GM12878 (cell line): Measurements from ENCODE around the gene ARHGDIG. TPM values are rescaled to one million over a fixed set of nuclear protein-coding genes. Genes with fewer than 3 reads are reported as not detected.

Source experiments
- ATAC-seq: fragments of 200-7000 bp; cut with Tn5 transposase; 3 replicates; pipeline ENCODE4 v1.9.1; 2020; ENCODE audit warnings: mild to moderate bottlenecking, moderate library complexity
- BruUV-seq: library from RNA; stranded (reverse); fragments of 400-500 nt; replicated peaks from 2 replicates; lab custom pipeline; 2021; lab: Mats Ljungman, UMichigan
- CTCF ChIA-PET: fragments of 300-600 bp; sonication (Branson Sonifier 250); formaldehyde crosslinking; extraction: SDS; loops from one replicate; lab custom pipeline; 2021; ENCODE audit warnings: inconsistent platforms; lab: Yijun Ruan, JAX
- POLR2A ChIA-PET: fragments of 350-600 bp; formaldehyde crosslinking; extraction: SDS; loops from one replicate; lab custom pipeline; 2021; ENCODE audit warnings: inconsistent platforms; lab: Charles Lee
- RAD21 ChIA-PET: fragments of 300-600 bp; sonication (Branson Sonifier 250); formaldehyde crosslinking; loops from one replicate; lab custom pipeline; 2023; ENCODE audit warnings: antibody characterized with exemption; ENCODE audit not compliant: unreplicated experiment; lab: Charles Lee
- SMC1A ChIA-PET: fragments of 300-600 bp; sonication (Branson Sonifier 250); formaldehyde crosslinking; loops from one replicate; lab custom pipeline; 2023; ENCODE audit not compliant: unreplicated experiment, uncharacterized antibody; lab: Charles Lee
- DNase-seq: peaks from one replicate; pipeline ENCODE4 v3.0.0-alpha.2; 2011; ENCODE audit warnings: low read depth, low spot score
- FAIRE-seq: peaks from 3 replicates; lab custom pipeline; 2011; peaks lifted over from hg19 to GRCh38; lab: Jason Lieb, UNC
- H2AFZ ChIP-seq: 2 replicates; pipeline ENCODE4 v1.6.0; 2011; ENCODE audit warnings: low read depth, low read length, control low read depth; ENCODE audit not compliant: control insufficient read depth
- H3K27ac ChIP-seq: 2 replicates; pipeline ENCODE4 v1.5.1; 2011; ENCODE audit warnings: control low read depth; ENCODE audit not compliant: control insufficient read depth, insufficient read depth
- H3K27me3 ChIP-seq, 2 experiments: replicated peaks in 1 of 2; 2 replicates each; pipeline versions ENCODE4 v1.6.0 to v1.6.1; 2011; ENCODE audit warnings: low read length in 1 of 2; ENCODE audit not compliant: control insufficient read depth in 2 of 2, insufficient read depth in 2 of 2
- H3K36me3 ChIP-seq, 2 experiments: 2 replicates each; pipeline ENCODE4 v1.5.1; 2011; ENCODE audit warnings: low read length in 1 of 2; ENCODE audit not compliant: control insufficient read depth in 2 of 2, insufficient read depth in 2 of 2
- H3K4me1 ChIP-seq: 2 replicates; pipeline ENCODE4 v1.6.1; 2011; ENCODE audit warnings: mild to moderate bottlenecking, low read length, moderate library complexity, mixed read lengths; ENCODE audit not compliant: control insufficient read depth, insufficient read depth
- H3K4me2 ChIP-seq: 2 replicates; pipeline ENCODE4 v1.6.0; 2011; ENCODE audit warnings: control low read depth; ENCODE audit not compliant: control insufficient read depth, insufficient read depth
- H3K4me3 ChIP-seq: fragments of 200-600 bp; sonication (generic); 2 replicates; pipeline ENCODE4 v1.5.1; 2016
- H3K79me2 ChIP-seq: 2 replicates; pipeline ENCODE4 v1.6.0; 2011; ENCODE audit warnings: low read length; ENCODE audit not compliant: control insufficient read depth, insufficient read depth
- H3K9ac ChIP-seq: 2 replicates; pipeline ENCODE4 v1.8.0; 2011; ENCODE audit warnings: low read length, control low read depth, mixed read lengths; ENCODE audit not compliant: control insufficient read depth, insufficient read depth
- H3K9me3 ChIP-seq: replicated peaks from 3 replicates; pipeline ENCODE4 v1.5.1; 2011; ENCODE audit warnings: mild to moderate bottlenecking, low read length; ENCODE audit not compliant: control insufficient read depth, insufficient read depth
- H4K20me1 ChIP-seq: 2 replicates; pipeline ENCODE4 v1.6.0; 2011; ENCODE audit not compliant: control insufficient read depth, insufficient read depth
- BHLHE40 ChIP-seq, 2 experiments: fragments of 450-650 bp in 1 of 2; IDR thresholded peaks; 2 replicates each; pipeline ENCODE4 v1.6.1; 2011 to 2017; ENCODE audit warnings: low read depth in 2 of 2, borderline replicate concordance in 1 of 2, improper control_type of control experiment in 1 of 2, low read length in 1 of 2, mild to moderate bottlenecking in 1 of 2
- CEBPB ChIP-seq, 2 experiments: fragments of 150-350 bp in 1 of 2; IDR thresholded peaks; 2 replicates each; pipeline ENCODE4 v1.6.1; 2012 to 2014; ENCODE audit warnings: low read depth in 2 of 2, low read length in 2 of 2, borderline replicate concordance in 1 of 2, inconsistent platforms in 1 of 2
- EZH2 ChIP-seq: IDR thresholded peaks from 2 replicates; pipeline ENCODE4 v1.6.1; 2012; ENCODE audit warnings: low read depth, mild to moderate bottlenecking, control low read depth, inconsistent platforms, low read length, borderline replicate concordance; ENCODE audit not compliant: control insufficient read depth
- MEF2A ChIP-seq: IDR thresholded peaks from 2 replicates; pipeline ENCODE4 v1.6.1; 2011; ENCODE audit warnings: low read depth, mild to moderate bottlenecking, low read length, moderate library complexity; ENCODE audit not compliant: insufficient read depth
- WGBS: methylation state at CpG from one replicate; pipeline ENCODE4 v1.1.6; 2016; ENCODE audit warnings: low lambda C conversion rate; ENCODE audit not compliant: insufficient replicate concordance, insufficient coverage; ENCODE audit errors: missing lambda C conversion rate; 5-methylcytosine and 5-hydroxymethylcytosine counted together
- in situ Hi-C: fragments of 300-500 bp; cut with MboI; formaldehyde crosslinking; loops from 9 replicates; pipeline ENCODE4 v1.14.3; 2018; ENCODE audit warnings: mixed read lengths
- intact Hi-C: fragments of 100-400 bp; cut with micrococcal nuclease; formaldehyde crosslinking; loops from one replicate; pipeline ENCODE4 v1.14.2; 2022; ENCODE audit not compliant: unreplicated experiment
- polyA plus RNA-seq, 11 experiments: library from polyadenylated mRNA; depleted of rRNA in 4 of 11; unstranded in 6 of 11; stranded (reverse) in 5 of 11; fragments of >200 nt; fragmentation: Nextera tagmentation in 4 of 11; fragmentation: Illumina TruSeq in 1 of 11; extraction: Ambion mirVana in 4 of 11; extraction: Trizol in 1 of 11; gene quantifications; 1 replicate in 1 of 11; 2 replicates in 10 of 11; pipeline versions ENCODE4 v1.2.1 to v1.2.3, GENCODE V29; 2011 to 2016; ENCODE audit warnings: inconsistent platforms in 2 of 11, missing spikeins in 2 of 11, low read depth in 1 of 11
- total RNA-seq, 4 experiments: library from RNA; depleted of rRNA in 3 of 4; stranded (reverse); fragments of >200 nt in 3 of 4; fragmentation: Illumina TruSeq in 1 of 4; extraction: Trizol in 1 of 4; gene quantifications; 2 replicates each; pipeline versions ENCODE4 v1.2.1 to v1.2.3, GENCODE V29; 2013 to 2021
- TF ChIP-seq, protein P1 (sequence below): fragments of 450-650 bp; IDR thresholded peaks from 2 replicates; pipeline ENCODE4 v1.6.1; 2017; ENCODE audit warnings: low read depth, mild to moderate bottlenecking, moderate library complexity
- TF ChIP-seq, protein P2 (sequence below), 3 experiments: IDR thresholded peaks in 2 of 3; conservative IDR thresholded peaks in 1 of 3; 2 replicates each; pipeline ENCODE4 v1.5.1; 2011; ENCODE audit warnings: low read depth in 3 of 3, low read length in 3 of 3, mild to moderate bottlenecking in 3 of 3, control low read depth in 2 of 3, moderate library complexity in 2 of 3, inconsistent platforms in 1 of 3, mixed read lengths in 1 of 3; ENCODE audit not compliant: control insufficient read depth in 2 of 3, insufficient read depth in 1 of 3; ENCODE audit errors: extremely low read depth in 1 of 3

The ARHGDIG gene
- total and polyA plus RNA-seq, 10 of the 15 experiments (the other 5 are each of a cell fraction or from before 2014, with no cell fraction given), result not detected

DNA sequence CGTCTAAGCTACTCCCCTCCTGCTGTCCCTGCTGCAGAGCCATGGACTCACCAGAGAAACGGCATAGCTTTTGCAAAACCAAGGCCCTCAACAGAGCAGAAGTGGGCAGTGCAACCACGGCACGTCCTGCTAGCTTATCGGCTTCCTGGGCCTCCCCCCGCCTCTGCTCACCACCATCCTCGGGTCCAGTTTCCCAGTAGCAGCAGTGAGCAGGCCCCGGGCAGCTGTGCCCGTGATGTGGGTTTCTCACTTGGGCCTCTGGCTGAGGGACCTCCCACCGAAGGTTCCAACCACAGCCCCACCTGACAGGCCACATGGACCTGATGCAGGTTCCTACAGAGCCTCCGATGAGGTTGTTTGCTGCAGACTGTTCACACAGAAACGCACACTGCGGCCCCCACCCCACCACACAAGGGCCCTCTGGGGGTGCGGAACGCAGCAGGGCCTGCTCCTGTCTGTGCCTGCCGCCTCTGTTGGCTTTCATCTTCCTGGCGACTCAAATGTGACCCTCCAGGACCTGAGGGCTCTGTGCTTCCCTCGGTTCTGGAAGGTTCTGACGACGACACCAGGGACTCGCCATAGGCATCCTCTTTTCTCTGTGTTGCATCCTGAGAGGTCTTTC, 27.4 kb downstream of the ARHGDIG start:
- RAD21 ChIA-PET, result no interaction called here
- CTCF ChIA-PET, result no interaction called here
- SMC1A ChIA-PET, result interaction anchor here (1.4 kb wide), 1 partner anchor 42 kb away, joined by 4 read pairs; no protein-coding TSS in a partner anchor
- no peak overlapping the region for H3K9ac ChIP-seq
- in situ Hi-C loops, result no loop called here
- no TSS peak for BruUV-seq
- H3K4me3 ChIP-seq, result no peak overlapping the region
- H3K27ac ChIP-seq, result no peak overlapping the region
- FAIRE-seq (no peak), ATAC-seq (no peak), DNase-seq (no peak)
- H3K9me3 ChIP-seq, result no peaks in the 10 kb centered on the region
- peaks cover 10 to 25% of the 10 kb centered on the region in 2 experiments for H3K36me3 ChIP-seq
- intact Hi-C loops, result no loop called here
- WGBS, result 76% methylated on average over 21 of the region's 21 CpGs
- no peak overlapping the region for H3K4me2 ChIP-seq
- H3K27me3 ChIP-seq, result no peaks in the 10 kb centered on the region
- TF ChIP-seq BHLHE40 (IDR thresholded peaks at IDR 0.05; ENCODE audit: borderline replicate concordance in 1 of 2, low read depth in 2 of 2, low read length in 1 of 2) (peak in 1 of 2 experiments; percentile 10; a peak in 1 of 4 replicates), MEF2A (no peak)
- POLR2A ChIA-PET, result no interaction called here
- H2AFZ ChIP-seq, result no peak overlapping the region
- H3K79me2 ChIP-seq, result no peaks in the 10 kb centered on the region
- H3K4me1 ChIP-seq, result no peaks in the 10 kb centered on the region; the same call in 1 of the 2 replicates
- H4K20me1 ChIP-seq, result no peaks in the 10 kb centered on the region; the same call in 1 of the 2 replicates

DNA sequence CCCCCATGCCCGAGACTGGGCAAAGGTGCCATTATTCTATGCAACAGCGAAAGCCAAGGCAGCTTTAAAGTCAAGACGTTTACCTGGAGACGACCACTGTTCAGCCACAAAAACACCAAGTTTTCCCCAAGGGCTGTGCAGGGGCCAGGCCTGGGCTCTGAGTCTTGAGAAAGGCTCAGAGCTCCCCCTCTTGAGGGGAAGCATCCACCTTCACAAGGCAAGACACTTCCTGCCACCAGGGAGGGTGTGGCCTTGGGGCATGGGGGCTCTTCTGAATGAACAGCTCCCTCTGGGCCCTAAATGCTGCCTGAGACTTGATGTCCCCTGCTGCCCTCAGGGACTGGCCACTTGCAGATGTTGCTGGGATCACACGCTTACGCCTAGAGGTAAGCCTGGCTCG, 29.1 kb downstream of the ARHGDIG start:
- no peak for DNase-seq
- in situ Hi-C loops, result no loop called here
- CTCF ChIA-PET, result interaction anchor here (1.3 kb wide), 1 partner anchor 191 kb away, joined by 3 read pairs; no protein-coding TSS in a partner anchor
- TF ChIP-seq, protein P1, sequence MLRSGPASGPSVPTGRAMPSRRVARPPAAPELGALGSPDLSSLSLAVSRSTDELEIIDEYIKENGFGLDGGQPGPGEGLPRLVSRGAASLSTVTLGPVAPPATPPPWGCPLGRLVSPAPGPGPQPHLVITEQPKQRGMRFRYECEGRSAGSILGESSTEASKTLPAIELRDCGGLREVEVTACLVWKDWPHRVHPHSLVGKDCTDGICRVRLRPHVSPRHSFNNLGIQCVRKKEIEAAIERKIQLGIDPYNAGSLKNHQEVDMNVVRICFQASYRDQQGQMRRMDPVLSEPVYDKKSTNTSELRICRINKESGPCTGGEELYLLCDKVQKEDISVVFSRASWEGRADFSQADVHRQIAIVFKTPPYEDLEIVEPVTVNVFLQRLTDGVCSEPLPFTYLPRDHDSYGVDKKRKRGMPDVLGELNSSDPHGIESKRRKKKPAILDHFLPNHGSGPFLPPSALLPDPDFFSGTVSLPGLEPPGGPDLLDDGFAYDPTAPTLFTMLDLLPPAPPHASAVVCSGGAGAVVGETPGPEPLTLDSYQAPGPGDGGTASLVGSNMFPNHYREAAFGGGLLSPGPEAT, result no peak
- TF ChIP-seq, protein P2, sequence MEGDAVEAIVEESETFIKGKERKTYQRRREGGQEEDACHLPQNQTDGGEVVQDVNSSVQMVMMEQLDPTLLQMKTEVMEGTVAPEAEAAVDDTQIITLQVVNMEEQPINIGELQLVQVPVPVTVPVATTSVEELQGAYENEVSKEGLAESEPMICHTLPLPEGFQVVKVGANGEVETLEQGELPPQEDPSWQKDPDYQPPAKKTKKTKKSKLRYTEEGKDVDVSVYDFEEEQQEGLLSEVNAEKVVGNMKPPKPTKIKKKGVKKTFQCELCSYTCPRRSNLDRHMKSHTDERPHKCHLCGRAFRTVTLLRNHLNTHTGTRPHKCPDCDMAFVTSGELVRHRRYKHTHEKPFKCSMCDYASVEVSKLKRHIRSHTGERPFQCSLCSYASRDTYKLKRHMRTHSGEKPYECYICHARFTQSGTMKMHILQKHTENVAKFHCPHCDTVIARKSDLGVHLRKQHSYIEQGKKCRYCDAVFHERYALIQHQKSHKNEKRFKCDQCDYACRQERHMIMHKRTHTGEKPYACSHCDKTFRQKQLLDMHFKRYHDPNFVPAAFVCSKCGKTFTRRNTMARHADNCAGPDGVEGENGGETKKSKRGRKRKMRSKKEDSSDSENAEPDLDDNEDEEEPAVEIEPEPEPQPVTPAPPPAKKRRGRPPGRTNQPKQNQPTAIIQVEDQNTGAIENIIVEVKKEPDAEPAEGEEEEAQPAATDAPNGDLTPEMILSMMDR (IDR thresholded peaks at IDR 0.05 in 2 of 3, conservative IDR thresholded peaks at IDR 0.05 in 1 of 3; ENCODE audit: control insufficient read depth in 2 of 3, extremely low read depth in 1 of 3, insufficient read depth in 1 of 3, low read depth in 3 of 3, low read length in 3 of 3), result peak in 1 of 3 experiments; percentile 22; a peak in 1 of 6 replicates
- no peak for TF ChIP-seq CEBPB (IDR thresholded peaks at IDR 0.05; ENCODE audit: borderline replicate concordance in 1 of 2, low read depth in 2 of 2, low read length in 2 of 2)
- no peak for TF ChIP-seq EZH2

More for the DNA sequence above, 29.1 kb downstream of the ARHGDIG start:
- no peak for FAIRE-seq
- Histone ChIP-seq H3K4me2 (no peak overlapping the region), H3K79me2 (no peaks in the 10 kb centered on the region), H3K4me1 (no peaks in the 10 kb centered on the region; the same call in 1 of the 2 replicates), H3K27ac (no peak overlapping the region), H4K20me1 (no peaks in the 10 kb centered on the region; the same call in 1 of the 2 replicates), H3K4me3 (no peak overlapping the region), H3K9me3 (no peaks in the 10 kb centered on the region), H3K36me3 (peaks cover 10 to 24% of the 10 kb centered on the region in 2 experiments), H2AFZ (no peak overlapping the region), H3K9ac (no peak overlapping the region), H3K27me3 (no peaks in the 10 kb centered on the region)
- peak; percentile 49; the same call in 1 of the 3 replicates for ATAC-seq
- ChIA-PET SMC1A (interaction anchor here (0.8 to 1.2 kb wide), 2 partner anchors 40 to 81 kb away, joined by 3 read pairs; no protein-coding TSS in a partner anchor), RAD21 (no interaction called here), POLR2A (no interaction called here)
- BruUV-seq, result no TSS peak
- intact Hi-C loops, result no loop called here
- WGBS, result 58% methylated on average over 7 of the region's 7 CpGs
